HG02852 (cell line): ENCODE data around the gene DGKD.

Source experiments
- ATAC-seq: cut with Tn5 transposase; IDR thresholded peaks from one replicate; pipeline ENCODE4 v1.9.1; 2021; ENCODE audit warnings: mild to moderate bottlenecking, moderate library complexity; ENCODE audit not compliant: unreplicated experiment

Gene DGKD

DNA sequence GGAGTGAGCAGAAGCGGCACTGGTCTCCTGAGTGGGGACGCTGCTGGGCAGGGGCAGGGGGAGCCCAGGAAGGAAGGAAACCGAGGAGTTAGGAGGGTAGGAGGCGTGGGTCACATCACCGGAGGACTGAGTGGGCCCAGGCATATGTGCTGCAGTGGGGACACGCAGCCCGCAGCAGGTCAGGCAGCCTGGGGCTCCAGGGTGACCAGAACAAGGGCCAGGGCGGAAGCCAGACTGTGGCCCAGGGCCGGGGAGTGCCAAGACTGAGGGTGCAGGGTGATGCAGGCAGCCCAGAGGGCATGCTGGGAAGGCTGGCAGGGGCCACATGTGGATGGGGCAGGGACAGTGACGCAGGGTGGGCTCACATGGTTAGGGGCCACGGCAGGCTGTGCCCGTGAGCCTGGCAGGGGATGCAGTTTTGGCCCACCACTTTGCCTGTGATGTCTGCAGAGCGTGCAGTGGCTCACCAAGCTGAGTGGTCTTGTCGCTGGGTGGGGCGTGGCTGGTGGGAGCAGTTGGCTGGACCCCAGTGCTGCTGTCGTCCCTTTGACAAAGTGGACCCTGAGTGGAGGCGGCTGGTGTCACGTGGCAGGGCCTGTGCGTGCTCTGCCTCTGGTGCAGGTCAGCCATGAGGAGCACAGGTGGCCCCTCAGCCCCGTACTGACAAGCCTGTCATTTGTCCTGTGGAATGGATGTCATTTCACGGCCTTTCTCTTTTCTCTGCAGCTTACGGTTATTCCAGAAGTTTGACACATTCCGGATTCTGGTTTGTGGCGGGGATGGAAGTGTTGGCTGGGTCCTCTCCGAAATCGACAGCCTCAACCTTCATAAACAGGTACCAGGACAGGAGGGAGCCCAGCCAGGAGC, 87.1 kb downstream of the DGKD start:
- no peak for ATAC-seq

DNA sequence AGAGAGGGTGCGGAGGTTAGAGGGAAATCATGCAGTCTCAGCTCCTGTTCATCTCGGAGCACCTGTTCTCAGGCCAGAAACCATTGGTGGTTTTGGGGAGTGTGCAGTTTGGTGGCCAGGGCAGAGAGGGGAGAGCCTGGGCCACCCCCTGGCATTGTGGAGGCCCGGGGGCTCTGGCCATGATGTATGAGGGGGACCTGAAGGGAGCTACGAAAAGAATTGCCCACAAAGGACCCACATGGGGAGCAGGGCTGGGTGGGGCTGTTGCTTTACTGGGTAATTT, 87.7 kb downstream of the DGKD start:
- ATAC-seq: no peak

DNA sequence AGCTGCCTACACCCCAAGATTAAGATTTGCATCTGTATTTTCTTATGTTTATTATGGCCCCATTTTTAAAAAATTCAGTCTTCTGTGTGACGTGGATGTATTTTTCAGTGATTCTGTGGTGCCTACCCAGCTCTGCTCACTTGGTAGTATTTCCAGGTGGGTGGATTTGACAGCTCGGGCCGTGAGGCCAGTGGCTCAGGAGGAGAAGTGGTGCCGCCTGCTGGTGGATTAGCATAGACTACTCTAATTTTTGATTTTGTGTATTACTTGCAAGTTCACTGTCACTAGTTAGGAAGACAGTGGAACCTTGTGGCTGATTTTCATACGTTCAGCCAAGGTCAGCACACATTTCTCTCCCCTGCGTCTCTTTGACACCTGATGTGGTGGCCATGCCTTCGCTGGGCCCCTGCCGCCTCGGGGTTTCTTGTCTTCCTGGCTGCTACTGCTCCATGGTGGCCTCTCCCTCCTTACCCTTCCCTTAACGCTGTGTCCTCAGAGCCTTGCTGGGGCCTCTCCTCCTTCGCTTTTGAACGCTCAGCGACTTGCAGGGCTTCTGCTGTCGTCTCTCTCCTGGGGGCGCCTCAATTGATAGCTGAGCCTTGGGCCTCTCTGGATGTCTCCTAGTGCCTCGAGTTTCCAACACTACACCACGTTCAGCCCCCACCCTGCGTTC, 89.4 kb downstream of the DGKD start:
- ATAC-seq: peak; percentile 60

DNA sequence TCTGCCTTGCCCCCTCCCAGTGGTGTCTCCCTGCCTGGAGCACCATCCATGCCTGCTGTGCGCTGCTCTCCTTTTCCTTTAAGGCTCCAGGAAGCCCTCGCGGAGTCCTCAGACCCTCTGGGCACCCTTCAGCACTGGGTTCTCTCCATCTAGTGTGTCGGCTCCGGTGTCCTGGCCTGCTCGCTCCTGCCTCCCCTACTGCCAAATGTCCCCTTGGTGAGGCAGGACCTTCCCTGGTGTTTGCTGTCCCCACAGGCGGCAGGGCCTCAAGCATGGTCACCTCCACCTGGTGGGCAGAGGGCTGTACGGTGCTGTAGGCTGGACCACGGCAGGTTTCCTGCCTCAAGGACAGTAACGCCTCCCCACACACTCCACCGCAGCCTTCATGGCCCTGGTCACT, 90.2 kb downstream of the DGKD start:
- no peak for ATAC-seq

DNA sequence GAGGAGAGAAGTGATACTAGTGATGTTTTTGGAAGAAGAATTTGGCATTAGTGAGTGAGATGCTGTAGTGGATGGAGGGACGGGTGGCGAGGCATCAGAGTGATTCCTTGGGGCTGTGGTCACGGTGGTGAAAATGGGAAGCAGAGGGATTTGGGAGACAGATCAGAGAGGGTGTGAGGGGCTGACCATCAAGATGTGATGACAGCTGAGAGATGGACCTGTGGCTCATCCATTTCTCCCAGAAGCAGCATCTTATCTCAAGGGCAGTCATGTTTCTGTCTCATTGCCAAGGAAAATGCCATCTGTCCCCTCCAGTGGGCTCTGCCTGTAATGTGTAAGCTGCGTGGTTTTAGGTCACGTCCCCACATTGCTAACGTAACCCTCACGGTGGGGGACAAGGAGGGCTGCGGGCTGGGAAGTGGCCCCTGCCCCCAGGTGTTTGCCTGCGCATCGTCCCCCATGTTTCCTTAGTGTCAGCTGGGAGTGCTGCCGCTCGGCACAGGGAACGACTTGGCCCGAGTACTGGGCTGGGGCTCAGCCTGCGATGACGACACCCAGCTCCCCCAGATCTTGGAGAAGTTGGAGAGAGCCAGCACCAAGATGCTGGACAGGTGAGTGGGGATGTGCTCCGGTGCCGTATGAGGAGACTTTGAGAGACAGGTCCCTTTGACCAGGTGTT, 91.0 kb downstream of the DGKD start:
- no peak for ATAC-seq

DNA sequence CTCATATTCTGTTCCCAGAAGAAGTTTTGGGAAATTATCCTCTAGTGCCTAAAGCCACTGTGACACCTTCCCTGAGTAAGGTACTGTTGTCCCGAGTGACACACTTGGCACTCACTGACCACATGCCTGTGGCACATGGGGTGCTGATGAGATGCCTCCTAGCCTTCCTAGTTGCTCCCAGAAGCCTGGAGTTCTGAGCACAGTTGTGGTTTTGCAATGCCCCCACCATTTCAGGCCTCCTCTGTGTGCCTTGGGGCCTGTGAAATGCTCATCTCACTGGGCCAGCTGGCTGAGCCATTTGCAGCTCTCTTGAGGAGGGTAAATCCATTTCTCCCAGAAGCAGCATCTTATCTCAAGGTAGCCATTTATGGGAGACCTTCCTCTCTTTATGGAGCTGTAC, 91.8 kb downstream of the DGKD start:
- no peak for ATAC-seq

DNA sequence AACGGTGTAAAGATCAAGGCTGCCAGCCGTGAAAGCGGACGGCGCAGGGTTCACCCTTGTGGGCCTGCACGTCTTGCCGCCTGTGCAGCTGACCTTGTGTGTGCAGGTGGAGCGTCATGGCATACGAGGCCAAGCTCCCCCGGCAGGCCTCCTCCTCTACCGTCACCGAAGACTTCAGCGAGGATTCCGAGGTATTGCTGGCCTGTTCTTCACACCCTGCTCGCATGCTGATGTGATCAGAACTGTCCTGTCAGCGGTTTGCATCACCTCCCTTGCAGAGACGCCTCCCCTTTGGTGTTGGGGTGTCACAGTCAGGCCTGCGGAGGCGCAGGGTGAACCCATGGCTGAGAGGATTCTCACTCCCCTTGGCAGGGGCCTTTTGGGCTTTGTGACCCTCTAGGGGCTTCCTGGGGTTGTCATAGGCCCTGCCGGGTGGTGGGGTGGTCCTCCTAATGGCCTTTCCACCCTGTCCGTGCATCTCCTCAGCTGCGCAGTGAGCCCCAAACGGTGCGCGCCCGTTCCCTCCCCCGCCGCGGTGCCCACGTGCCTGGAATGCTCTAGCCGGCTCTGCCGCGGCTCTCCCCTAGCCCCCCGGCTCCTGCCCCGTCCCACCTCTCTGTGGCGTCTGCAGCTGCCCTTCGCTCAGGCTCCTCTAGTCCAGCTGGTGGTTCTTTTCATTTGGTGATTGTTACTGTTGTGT, 92.5 kb downstream of the DGKD start:
- no peak for ATAC-seq

DNA sequence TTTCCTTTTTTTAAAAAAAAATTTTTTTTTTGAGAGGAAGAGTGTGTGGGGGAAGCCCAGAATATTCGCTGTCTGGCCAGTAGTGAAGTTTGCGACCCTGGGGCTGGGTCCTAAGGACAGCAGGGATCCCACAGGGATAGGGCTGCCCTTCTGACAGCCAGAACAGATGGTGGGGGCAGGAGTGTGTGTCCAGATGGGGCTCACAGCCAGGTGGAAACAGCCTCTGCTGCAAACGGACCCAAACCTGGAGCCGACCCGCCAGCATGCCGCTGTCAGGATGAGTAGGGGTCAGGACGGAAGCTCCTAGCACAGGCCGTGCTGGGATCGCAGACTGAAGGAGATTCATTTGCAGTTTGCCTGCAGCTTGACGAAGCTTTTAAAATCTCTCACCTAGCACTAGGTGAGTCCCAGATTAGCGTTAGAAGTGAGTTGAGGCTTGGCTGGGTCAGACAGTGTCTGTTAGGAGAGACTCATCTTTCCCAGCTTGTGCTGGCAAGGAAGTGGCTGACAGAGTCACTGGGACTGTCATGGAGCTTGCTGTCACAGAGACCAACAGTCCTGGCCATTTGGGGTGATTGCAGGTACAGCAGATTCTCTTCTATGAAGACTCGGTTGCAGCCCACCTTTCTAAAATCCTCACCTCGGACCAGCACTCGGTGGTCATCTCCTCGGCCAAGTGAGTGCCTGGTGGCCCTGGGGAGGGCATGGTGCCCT, 93.4 kb downstream of the DGKD start:
- ATAC-seq: no peak

DNA sequence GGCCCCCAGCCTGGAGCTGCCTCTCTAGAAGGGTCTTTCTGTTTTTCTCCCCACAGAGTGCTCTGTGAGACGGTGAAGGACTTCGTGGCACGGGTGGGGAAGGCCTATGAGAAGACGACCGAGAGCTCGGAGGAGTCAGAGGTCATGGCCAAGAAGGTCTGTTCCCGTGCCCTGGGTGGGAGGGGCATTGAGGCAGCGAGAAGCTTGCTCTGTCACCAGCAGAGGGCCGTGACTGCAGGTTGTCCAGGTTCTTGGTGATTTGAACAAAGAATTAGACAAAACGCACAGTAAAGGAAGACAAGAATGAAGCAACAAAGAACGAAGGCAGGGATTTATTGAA, 93.9 kb downstream of the DGKD start:
- ATAC-seq: no peak

DNA sequence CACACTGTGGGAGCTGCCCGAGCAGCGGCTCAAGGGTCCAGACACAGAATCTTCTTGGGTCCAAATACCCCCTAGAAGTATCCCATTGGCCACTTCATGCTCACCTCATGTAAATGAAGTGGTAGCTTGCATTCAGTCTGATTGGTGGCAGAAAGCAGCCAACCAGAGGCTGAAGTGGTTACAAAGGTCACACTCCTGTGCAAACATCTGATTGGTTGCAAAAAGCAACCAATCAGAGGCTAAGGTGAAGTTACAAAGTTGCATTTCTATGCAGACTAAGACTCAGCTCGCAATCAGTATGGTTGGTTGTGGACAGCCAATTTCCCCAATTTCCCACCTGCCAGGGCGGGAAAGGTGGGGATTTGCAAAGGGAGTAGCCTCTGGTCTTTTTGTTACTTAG, 94.3 kb downstream of the DGKD start:
- no peak for ATAC-seq

DNA sequence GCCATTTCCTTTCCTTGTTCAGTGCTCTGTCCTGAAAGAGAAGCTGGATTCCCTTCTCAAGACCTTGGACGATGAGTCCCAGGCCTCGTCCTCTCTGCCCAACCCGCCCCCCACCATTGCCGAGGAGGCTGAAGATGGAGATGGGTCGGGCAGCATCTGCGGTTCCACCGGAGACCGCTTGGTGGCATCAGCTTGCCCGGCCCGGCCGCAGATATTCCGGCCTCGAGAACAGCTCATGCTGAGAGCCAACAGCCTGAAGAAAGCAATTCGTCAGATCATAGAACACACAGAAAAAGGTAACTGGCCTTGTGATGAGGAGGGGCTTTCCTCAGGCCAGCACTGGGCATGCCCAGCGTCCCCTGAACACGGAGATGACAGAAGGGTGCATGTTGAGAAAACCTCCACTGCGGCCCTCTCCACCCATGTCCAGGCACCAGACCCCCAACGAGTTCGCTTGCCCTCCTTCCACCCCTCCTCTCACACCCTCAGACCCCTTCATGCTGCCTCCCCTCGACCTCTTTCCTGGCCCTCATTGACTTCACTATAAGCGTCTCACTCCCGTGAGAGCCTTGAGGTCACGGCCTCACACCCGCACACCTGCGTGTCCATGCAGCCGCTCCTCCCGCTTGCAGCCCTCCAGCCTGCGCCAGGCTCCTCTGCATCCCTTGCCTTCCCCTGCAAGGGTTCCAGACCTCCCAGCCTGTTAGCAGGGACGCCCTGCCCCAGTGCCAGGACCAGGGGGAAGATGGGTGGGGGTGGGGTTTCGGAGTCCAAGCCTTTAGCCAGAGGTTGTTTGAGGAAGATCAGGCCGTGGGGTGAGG, 95.0 kb downstream of the DGKD start:
- ATAC-seq: no peak

DNA sequence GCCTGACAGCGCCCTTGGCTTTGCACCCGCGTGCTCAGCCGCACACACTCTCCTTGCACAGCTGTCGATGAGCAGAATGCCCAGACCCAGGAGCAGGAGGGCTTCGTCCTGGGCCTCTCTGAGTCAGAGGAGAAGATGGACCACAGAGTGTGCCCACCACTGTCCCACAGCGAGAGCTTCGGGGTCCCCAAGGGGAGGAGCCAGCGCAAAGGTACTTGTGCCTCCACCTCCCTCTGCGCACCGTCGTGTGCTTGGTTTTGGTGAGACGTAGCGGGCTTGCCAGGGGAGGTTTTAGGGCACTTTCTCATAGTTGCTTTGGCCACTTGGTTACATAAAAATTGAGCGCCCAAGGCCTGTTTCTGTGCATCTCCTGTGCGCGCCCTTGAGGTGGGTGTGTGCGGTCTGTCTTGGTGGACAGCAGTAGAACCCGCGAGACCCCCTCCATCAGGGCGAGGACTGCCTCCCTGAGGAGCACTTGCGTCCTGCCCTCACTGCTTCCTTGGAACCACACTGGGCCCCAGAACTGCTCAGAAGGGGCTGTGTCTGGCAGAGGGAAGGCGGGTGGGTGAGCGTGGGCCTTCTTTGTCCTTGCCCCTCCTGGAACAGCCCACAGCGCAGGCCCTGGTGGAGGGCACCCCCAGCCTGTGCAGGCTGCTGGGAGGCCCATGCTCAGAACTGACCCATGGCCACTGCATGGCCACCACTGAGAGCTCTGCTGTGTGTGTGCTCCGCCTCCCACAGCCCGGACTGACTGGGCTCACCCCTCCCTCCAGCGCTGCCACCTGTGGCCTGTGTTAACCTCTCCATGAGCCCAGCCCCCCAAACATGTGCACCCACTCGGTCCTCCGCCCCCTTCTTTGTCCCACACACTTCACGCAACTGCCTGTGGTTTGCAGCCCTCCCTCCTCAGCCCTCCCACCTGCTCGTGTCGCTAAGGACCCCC, 95.9 kb downstream of the DGKD start:
- ATAC-seq: no peak

DNA sequence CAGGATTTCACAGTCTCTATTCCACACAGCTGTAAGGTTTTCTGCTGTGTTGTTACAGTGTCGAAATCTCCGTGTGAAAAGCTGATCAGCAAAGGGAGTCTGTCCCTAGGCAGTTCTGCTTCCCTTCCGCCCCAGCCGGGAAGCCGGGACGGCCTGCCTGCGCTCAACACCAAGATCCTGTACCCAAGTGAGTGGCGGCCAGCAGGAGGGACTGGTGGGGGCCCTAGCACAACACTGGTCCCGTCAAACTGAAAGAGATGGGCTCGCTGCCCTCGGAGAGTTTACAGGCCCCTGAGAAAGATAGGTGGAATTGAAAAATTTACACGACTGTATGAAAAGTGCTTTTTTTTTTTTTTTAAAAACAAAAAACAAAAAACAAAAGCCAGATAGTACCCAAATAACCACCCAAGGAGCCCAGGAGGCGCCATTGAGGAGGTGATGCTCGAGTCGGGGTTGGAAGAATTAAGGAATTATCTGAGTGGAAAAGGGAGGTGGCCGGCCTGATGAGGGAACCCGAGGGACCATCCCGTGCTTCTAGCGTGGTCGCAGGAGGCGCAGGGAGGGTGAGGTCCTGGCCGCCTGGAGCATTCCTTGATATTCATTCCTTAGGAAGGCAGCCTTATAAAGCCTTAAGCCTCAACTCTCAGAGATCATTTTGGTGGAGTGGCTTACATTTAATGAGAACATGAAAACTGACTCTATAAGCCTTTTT, 96.7 kb downstream of the DGKD start:
- ATAC-seq: no peak

DNA sequence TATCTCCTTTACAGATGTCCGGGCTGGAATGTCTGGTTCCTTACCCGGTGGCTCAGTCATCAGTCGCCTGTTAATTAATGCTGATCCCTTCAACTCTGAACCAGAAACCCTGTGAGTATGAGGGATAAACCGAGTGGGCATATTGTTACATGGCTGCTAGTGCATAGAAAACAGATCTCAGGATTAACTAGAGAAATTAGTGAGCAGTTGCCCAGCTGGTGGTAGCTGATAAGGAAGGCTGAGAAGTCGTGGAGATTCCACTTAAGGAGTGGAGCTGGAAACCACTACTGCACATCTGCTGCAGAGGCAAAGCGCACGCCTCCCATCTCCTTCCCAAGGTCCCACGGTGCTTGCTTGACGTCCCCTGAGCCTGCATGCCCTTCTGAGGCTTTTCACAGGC, 97.7 kb downstream of the DGKD start:
- no peak for ATAC-seq

DNA sequence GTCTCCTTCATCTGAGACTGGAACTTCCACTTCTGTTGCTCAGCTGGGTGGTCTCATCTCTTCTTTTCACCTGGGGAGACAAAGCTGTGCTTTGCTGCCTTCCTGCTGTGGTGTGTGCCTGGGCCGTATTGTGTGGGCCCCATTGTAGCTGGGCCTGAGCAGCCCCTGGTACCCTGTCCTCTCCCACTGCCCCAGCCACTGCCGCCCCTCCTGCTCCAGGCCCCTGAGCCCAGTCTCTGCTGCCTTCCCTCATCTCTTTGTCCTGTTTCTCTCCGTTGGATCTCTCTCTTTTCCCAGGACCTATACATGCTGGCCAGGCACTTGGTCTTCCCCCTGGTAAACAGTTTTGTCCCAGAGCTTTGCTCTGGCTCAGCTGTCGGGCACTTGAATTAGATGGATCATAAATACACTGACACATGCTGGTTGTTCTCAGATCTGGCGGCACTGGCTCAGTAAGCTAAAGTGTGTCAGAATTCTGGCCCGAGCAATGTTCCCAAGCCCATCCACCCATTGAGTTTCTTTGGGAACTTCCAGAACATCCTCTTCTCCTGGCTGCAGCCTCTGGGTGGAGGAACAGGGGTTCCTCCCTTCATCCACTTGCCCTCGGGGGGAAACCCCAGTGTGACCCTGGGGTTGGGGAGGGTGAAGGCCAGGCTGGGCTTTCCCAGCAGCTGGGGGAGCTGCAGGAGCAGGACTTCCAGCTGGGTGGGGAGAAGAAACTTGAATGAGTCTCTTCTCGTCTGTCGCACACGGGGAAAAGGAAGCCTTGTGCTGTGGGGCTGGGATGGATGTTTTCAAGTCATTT, 99.0 kb downstream of the DGKD start:
- no peak for ATAC-seq

DNA sequence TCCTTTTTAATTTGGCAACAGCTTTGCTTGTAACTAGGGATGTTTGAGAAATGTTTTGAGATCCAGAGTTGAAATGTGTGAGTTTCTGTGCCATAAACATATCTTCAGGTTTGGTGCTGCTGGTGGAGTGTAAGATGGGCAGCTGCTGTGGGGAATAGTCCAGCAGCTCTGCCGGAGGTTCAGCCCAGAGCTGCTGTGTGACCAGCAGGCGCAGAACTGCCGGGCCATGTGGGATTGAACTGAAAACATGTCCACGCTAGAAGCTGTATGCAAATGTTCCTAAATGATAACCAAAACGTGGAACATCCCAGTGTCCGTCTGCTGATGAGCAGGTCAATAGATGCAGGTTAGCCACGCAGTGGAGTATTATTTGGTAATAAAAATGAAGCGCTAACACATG, 99.6 kb downstream of the DGKD start:
- no peak for ATAC-seq

DNA sequence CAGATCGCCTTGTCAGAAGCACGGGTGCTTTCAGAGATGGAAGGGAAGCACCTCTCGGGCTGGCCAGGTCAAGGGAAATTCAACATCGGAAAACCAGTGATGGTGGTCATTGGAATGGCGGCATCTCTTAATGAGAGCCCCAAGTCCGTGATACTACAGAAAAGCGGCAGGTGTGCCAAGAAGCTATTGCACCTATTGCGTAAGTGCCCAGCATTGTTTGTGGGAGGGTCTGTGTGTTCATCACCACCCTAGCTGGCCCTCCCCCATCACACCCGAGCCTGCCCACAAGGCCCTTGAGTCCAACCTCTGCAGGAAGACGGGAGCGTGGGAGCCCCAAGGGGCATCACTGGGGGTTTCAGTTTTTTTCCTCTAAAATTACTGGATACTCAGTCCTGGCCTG, 100.7 kb downstream of the DGKD start:
- no peak for ATAC-seq

DNA sequence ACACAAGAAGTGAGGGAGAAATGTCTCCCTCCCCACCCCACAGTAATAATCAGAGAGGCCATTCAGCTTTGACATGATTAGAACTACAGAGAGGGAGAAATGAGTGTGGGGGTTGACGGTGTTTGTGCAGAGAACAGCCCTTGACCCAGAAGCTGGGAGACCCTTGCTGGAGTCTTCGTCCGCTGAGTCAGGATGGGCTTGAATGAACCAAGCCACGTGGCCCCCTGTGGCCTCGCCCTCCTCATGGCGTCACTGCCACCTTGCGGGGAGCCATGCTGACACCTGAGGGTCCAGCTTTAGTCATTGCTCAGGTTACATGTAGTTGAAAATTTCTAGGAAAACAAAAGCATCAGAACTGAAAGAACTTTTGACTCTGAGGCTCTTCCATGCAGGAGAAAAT, 101.2 kb downstream of the DGKD start:
- ATAC-seq: no peak
